MM.1S (cell line): ENCODE data around the gene ETAA1.

ENCODE experiments used
- DNase-seq: peaks from one replicate; pipeline ENCODE4 v3.0.0-alpha.2; 2015
- H2AFZ ChIP-seq: fragments of 300-600 bp; sonication (generic); 2 replicates; pipeline ENCODE4 v1.6.0; 2016; ENCODE audit warnings: antibody characterized with exemption, low read length
- H3F3A ChIP-seq: fragments of 300-600 bp; sonication (generic); 2 replicates; pipeline ENCODE4 v1.6.1; 2016; ENCODE audit warnings: mild to moderate bottlenecking, antibody characterized with exemption, low read length, moderate library complexity, mixed read lengths; ENCODE audit not compliant: insufficient read depth
- H3K27ac ChIP-seq: fragments of 300-600 bp; sonication (generic); 2 replicates; pipeline ENCODE4 v1.5.1; 2016; ENCODE audit warnings: mild to moderate bottlenecking, low read length
- H3K27me3 ChIP-seq: fragments of 300-600 bp; sonication (generic); replicated peaks from 2 replicates; pipeline ENCODE4 v1.6.0; 2016; ENCODE audit warnings: low read length; ENCODE audit not compliant: insufficient read depth
- H3K36me3 ChIP-seq: fragments of 300-600 bp; sonication (generic); replicated peaks from 2 replicates; pipeline ENCODE4 v1.6.1; 2016; ENCODE audit warnings: mild to moderate bottlenecking, low read length, mixed read lengths; ENCODE audit not compliant: insufficient read depth
- H3K4me1 ChIP-seq: fragments of 300-600 bp; sonication (generic); 2 replicates; pipeline ENCODE4 v1.6.1; 2016; ENCODE audit warnings: low read length, mixed read lengths
- H3K4me2 ChIP-seq: fragments of 300-600 bp; sonication (generic); 2 replicates; pipeline ENCODE4 v1.6.0; 2016; ENCODE audit warnings: low read depth, low read length
- H3K4me3 ChIP-seq: fragments of 300-600 bp; sonication (generic); 2 replicates; pipeline ENCODE4 v1.5.1; 2016; ENCODE audit warnings: low read length, mixed read lengths
- H3K79me2 ChIP-seq: fragments of 300-600 bp; sonication (generic); 2 replicates; pipeline ENCODE4 v1.6.1; 2016; ENCODE audit warnings: mixed run types, low read length, mixed read lengths
- H3K9ac ChIP-seq: fragments of 300-600 bp; sonication (generic); 2 replicates; pipeline ENCODE4 v1.6.1; 2016; ENCODE audit warnings: low read length, mixed read lengths
- H3K9me2 ChIP-seq: fragments of 300-600 bp; sonication (generic); replicated peaks from 2 replicates; pipeline ENCODE4 v1.6.1; 2016; ENCODE audit warnings: mild to moderate bottlenecking, low read length, mixed read lengths; ENCODE audit not compliant: insufficient read depth
- H3K9me3 ChIP-seq: fragments of 300-600 bp; sonication (generic); replicated peaks from 2 replicates; pipeline ENCODE4 v1.6.1; 2016; ENCODE audit warnings: mild to moderate bottlenecking, low read length, mixed read lengths; ENCODE audit not compliant: insufficient read depth
- H4K20me1 ChIP-seq: fragments of 300-600 bp; sonication (generic); 2 replicates; pipeline ENCODE4 v1.6.1; 2016; ENCODE audit warnings: mild to moderate bottlenecking, low read length, moderate library complexity, mixed read lengths; ENCODE audit not compliant: insufficient read depth
- EZH2 ChIP-seq: fragments of 300-600 bp; sonication (generic); optimal IDR thresholded peaks from 2 replicates; pipeline ENCODE3; 2017; ENCODE audit warnings: low read depth, mild to moderate bottlenecking, antibody characterized with exemption, low read length, mixed read lengths
- EZH2phosphoT487 ChIP-seq: fragments of 300-600 bp; sonication (generic); IDR thresholded peaks from 2 replicates; pipeline ENCODE4 v1.6.1; 2018; ENCODE audit warnings: antibody characterized with exemption, low read length
- TF ChIP-seq, protein P1 (sequence below): fragments of 300-600 bp; sonication (generic); IDR thresholded peaks from 2 replicates; pipeline ENCODE4 v1.5.1; 2016; ENCODE audit warnings: antibody characterized with exemption, low read length, mixed read lengths

Gene ETAA1

DNA sequence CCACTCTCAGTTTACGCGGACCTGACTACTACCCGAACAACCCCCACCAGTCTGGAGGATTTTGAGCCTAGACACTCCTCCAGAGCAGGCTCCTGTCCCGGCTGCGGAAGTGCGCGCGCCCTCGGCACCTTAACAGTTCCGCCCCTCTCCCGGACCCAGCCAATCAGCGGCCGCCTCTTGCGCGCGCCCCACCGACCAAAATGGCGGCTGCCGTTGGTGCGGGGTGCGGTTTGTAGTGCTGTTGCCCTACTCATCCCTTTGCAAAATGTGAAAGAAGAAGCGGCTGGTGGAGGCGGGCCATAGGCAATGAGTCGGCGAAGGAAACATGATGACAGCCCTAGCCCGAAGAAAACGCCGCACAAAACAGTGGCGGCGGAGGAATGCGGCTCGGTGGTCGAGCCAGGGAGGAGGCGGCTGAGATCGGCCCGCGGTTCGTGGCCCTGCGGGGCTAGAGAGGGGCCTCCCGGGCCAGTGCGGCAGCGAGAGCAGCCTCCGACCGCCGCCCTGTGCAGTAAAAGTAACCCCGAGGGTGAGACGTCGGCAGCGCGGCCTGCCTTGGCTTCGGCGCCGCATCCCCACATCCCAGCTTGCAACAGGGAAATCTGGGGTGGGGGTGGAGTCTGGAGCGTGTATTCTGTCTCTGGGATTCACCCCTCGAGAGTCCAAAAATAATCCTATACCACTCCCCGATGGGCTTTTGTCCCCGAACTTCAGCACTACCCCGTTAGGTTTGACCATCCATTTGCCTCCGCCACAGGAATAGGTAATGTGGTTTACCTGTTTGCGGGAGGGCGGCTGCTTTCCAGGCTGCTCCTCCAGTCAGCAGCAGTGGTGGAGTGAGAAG is at the start of gene ETAA1:
ETAA1 (plus strand) TSS at position 191 of the 844 bp plus-strand sequence; CDS start at position 307, 116 bp downstream.
- Histone ChIP-seq H3K9me2 (no peaks in the 10 kb centered on the region), H3K9me3 (no peaks in the 10 kb centered on the region), H4K20me1 (no peaks in the 10 kb centered on the region), H3K4me1 (peaks cover 5% of the 10 kb centered on the region), H3K27ac (peak within 1 kb of the TSS; percentile 89), H3K36me3 (no peaks in the 10 kb centered on the region; the same call in 1 of the 2 replicates), H3K79me2 (peaks cover 20% of the 10 kb centered on the region), H3K9ac (peak within 1 kb of the TSS; percentile 99), H2AFZ (peak within 1 kb of the TSS; percentile 96), H3K4me2 (peak within 1 kb of the TSS; percentile 75), H3K4me3 (peak within 1 kb of the TSS; percentile 95), H3K27me3 (no peaks in the 10 kb centered on the region), H3F3A (no peaks in the 10 kb centered on the region)
- TF ChIP-seq, protein P1, sequence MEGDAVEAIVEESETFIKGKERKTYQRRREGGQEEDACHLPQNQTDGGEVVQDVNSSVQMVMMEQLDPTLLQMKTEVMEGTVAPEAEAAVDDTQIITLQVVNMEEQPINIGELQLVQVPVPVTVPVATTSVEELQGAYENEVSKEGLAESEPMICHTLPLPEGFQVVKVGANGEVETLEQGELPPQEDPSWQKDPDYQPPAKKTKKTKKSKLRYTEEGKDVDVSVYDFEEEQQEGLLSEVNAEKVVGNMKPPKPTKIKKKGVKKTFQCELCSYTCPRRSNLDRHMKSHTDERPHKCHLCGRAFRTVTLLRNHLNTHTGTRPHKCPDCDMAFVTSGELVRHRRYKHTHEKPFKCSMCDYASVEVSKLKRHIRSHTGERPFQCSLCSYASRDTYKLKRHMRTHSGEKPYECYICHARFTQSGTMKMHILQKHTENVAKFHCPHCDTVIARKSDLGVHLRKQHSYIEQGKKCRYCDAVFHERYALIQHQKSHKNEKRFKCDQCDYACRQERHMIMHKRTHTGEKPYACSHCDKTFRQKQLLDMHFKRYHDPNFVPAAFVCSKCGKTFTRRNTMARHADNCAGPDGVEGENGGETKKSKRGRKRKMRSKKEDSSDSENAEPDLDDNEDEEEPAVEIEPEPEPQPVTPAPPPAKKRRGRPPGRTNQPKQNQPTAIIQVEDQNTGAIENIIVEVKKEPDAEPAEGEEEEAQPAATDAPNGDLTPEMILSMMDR, result no peak
- TF ChIP-seq EZH2 (no peak), EZH2phosphoT487 (no peak)
- peak; percentile 94 for DNase-seq

DNA sequence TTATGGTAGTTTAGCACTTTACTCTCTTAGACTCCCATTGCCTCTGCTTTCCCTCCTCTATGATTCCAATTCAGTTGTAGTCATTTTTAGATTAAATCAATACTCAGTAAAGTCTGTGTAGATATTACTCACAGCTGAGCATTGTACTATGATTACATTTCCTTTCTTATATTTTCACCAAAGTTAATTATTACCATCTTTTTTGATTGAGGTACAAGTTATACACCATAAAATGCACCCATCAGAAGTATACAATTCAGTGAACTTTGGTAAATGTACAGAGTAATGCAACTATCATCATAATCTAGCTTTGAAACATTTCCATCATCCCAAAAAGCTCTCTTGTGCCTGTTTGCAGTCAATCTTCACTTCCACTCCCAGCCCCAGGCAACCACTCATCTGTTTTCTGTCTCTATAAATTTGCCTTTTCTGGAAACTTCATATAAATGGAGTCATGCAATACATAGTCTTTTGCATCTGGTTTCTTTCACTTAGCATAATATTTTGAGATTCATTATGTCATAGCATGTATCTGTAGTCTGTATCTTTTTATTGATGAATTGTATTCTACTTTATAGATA is 30.2 kb upstream of the ETAA1 start:
- no peak for DNase-seq
- no peak overlapping the region for H2AFZ ChIP-seq
- no peaks in the 10 kb centered on the region for H4K20me1 ChIP-seq
- no peaks in the 10 kb centered on the region for H3F3A ChIP-seq
- H3K9ac ChIP-seq, result no peak overlapping the region
- no peaks in the 10 kb centered on the region for H3K79me2 ChIP-seq
- H3K9me2 ChIP-seq, result no peaks in the 10 kb centered on the region
- no peak overlapping the region for H3K4me2 ChIP-seq
- H3K4me1 ChIP-seq, result no peaks in the 10 kb centered on the region
- H3K36me3 ChIP-seq, result no peaks in the 10 kb centered on the region
- H3K4me3 ChIP-seq, result no peak overlapping the region
- TF ChIP-seq, protein P1, result no peak
- TF ChIP-seq EZH2phosphoT487, result no peak
- TF ChIP-seq EZH2, result no peak
- no peaks in the 10 kb centered on the region for H3K27me3 ChIP-seq
- H3K9me3 ChIP-seq, result no peaks in the 10 kb centered on the region
- no peak overlapping the region for H3K27ac ChIP-seq

DNA sequence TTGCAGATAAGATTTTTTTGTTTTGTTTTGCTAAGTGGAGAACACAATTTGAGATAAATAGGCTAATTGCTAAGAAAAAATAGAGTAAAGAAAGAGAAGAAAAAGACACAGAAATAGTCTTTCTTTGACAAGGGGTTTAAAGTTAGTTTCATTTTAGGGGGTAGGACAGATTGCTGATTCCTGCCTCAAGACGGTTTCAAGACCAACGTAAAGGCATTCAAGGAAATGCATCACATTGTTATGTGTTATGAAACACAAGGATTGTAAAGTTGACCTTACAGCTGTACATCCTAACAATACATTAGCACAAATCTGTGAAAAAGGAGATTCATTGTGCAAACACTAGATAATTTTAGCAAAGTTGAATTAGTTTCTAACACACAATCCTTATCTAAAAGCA is 22.7 kb upstream of the ETAA1 start:
- Histone ChIP-seq H3K9ac (no peak overlapping the region), H3F3A (no peaks in the 10 kb centered on the region), H2AFZ (no peak overlapping the region), H3K9me2 (no peaks in the 10 kb centered on the region; the same call in 1 of the 2 replicates), H4K20me1 (no peaks in the 10 kb centered on the region), H3K4me3 (no peak overlapping the region), H3K4me2 (no peak overlapping the region), H3K36me3 (no peaks in the 10 kb centered on the region), H3K27me3 (no peaks in the 10 kb centered on the region), H3K27ac (no peak overlapping the region), H3K4me1 (no peaks in the 10 kb centered on the region), H3K9me3 (no peaks in the 10 kb centered on the region), H3K79me2 (no peaks in the 10 kb centered on the region)
- TF ChIP-seq EZH2phosphoT487 (no peak), EZH2 (no peak)
- TF ChIP-seq, protein P1, result no peak
- DNase-seq, result no peak
